ENCODE measurements around the gene OOSP4A.
"Not testable (repeated sequence)": the region's sequence is repeated elsewhere in the genome, so short reads cannot be mapped to it uniquely, and the experiment has no call there.

Gene OOSP4A

GRCh38 chr11:59981106-59981770, 17.4 kb downstream of the OOSP4A start:
- DNase-seq (ENCODE audit: low read depth), result no peak

GRCh38 chr11:59982037-59982436, 18.2 kb downstream of the OOSP4A start:
- not testable (repeated sequence) for DNase-seq (ENCODE audit: low read depth)

GRCh38 chr11:59983212-59983611, 19.4 kb downstream of the OOSP4A start:
- DNase-seq (ENCODE audit: low read depth), result no peak

- no peak for DNase-seq (ENCODE audit: low read depth)
Observed at GRCh38 chr11:59984368-59984767, 20.5 kb downstream of the OOSP4A start.

GRCh38 chr11:59990421-59990820, 26.6 kb downstream of the OOSP4A start:
- DNase-seq (ENCODE audit: low read depth), result no peak

- DNase-seq (ENCODE audit: low read depth), result no peak
Observed at GRCh38 chr11:59992425-59992824, 28.6 kb downstream of the OOSP4A start.

- DNase-seq (ENCODE audit: low read depth), result no peak
Observed at GRCh38 chr11:59997800-59998199, 34.0 kb downstream of the OOSP4A start.

GRCh38 chr11:59999691-60000090, 35.9 kb downstream of the OOSP4A start:
- DNase-seq (ENCODE audit: low read depth), result no peak

GRCh38 chr11:60003729-60004128, 39.9 kb downstream of the OOSP4A start:
- no peak for DNase-seq (ENCODE audit: low read depth)

- no peak for DNase-seq (ENCODE audit: low read depth)
Observed at GRCh38 chr11:60005360-60005759, 41.5 kb downstream of the OOSP4A start.

- no peak for DNase-seq (ENCODE audit: low read depth)
Observed at GRCh38 chr11:60016881-60017280, 53.0 kb downstream of the OOSP4A start, which contains the start of gene OOSP4B. TSS of gene OOSP4B (plus strand) at chr11:60017181.

- DNase-seq (ENCODE audit: low read depth), result no peak
Observed at GRCh38 chr11:60018058-60018457, 54.2 kb downstream of the OOSP4A start.
